ENCODE data around the gene MYBPC1.
A peak's percentile ranks its signal among the peaks of the same experiment; 100 is the strongest.

The MYBPC1 gene

GRCh38 chr12:101566318-101566717, 28.5 kb upstream of the MYBPC1 start:
- Histone ChIP-seq H3K4me2 (ENCODE audit: insufficient read depth, low read length, poor library complexity, severe bottlenecking) (no peak overlapping the region), H3K79me1 (ENCODE audit: low read depth, low read length) (no peaks in the 10 kb centered on the region), H3K9ac (ENCODE audit: low read depth, low read length, poor library complexity) (no peak overlapping the region), H3K4me3 (ENCODE audit: low read length in 2 of 2) (no peak overlapping the region), H4K8ac (ENCODE audit: low read depth, low read length) (no peak overlapping the region), H4K91ac (ENCODE audit: low read depth, low read length, poor library complexity) (no peak overlapping the region), H2AK5ac (ENCODE audit: low read depth, low read length) (no peak overlapping the region), H2AFZ (ENCODE audit: low read length) (no peak overlapping the region), H3K18ac (ENCODE audit: low read length) (no peak overlapping the region), H2BK12ac (ENCODE audit: low read length) (no peak overlapping the region), H3K4ac (ENCODE audit: low read length) (no peak overlapping the region), H3K36me3 (replicated peaks in 1 of 2; ENCODE audit: control insufficient read depth in 2 of 2, insufficient read depth in 2 of 2, low read length in 2 of 2) (no peaks in the 10 kb centered on the region), H3K27ac (replicated peaks; ENCODE audit: low read length) (no peak overlapping the region), H3K23ac (ENCODE audit: low read depth, low read length, poor library complexity) (no peak overlapping the region), H2BK120ac (ENCODE audit: low read depth, low read length) (no peak overlapping the region), H3K27me3 (ENCODE audit: control insufficient read depth in 3 of 3, insufficient read depth in 3 of 3, low read depth in 1 of 3, low read length in 3 of 3) (peaks cover 0 to 3% (median 0%) of the 10 kb centered on the region in 3 experiments), H2BK5ac (ENCODE audit: low read length) (no peak overlapping the region), H2BK15ac (ENCODE audit: low read length) (no peak overlapping the region), H3K14ac (ENCODE audit: low read length) (no peak overlapping the region), H3K9me3 (replicated peaks in 1 of 2; ENCODE audit: control insufficient read depth in 2 of 2, insufficient read depth in 1 of 2, low read depth in 1 of 2, low read length in 2 of 2) (no peaks in the 10 kb centered on the region), H3K4me1 (ENCODE audit: control insufficient read depth in 2 of 2, insufficient read depth in 1 of 2, low read depth in 1 of 2, low read length in 2 of 2) (peaks cover 0 to 2% of the 10 kb centered on the region in 2 donors)
- DNase-seq (ENCODE audit: low spot score), result peak; percentile 8
- WGBS, 2 donors (ENCODE audit: extremely low coverage in 2 of 2, insufficient read length in 2 of 2, insufficient replicate concordance in 1 of 2), result no CpG with 5 or more reads among the region's 4 CpGs

GRCh38 chr12:101567918-101568317, 26.9 kb upstream of the MYBPC1 start:
- Histone ChIP-seq H3K14ac (ENCODE audit: low read length) (no peak overlapping the region), H4K8ac (ENCODE audit: low read depth, low read length) (no peak overlapping the region), H3K23ac (ENCODE audit: low read depth, low read length, poor library complexity) (no peak overlapping the region), H4K91ac (ENCODE audit: low read depth, low read length, poor library complexity) (no peak overlapping the region), H2BK5ac (ENCODE audit: low read length) (no peak overlapping the region), H2AFZ (ENCODE audit: low read length) (peak overlapping the region; percentile 0), H3K9ac (ENCODE audit: low read depth, low read length, poor library complexity) (no peak overlapping the region), H3K79me1 (ENCODE audit: low read depth, low read length) (no peaks in the 10 kb centered on the region), H3K27ac (replicated peaks; ENCODE audit: low read length) (no peak overlapping the region), H3K9me3 (replicated peaks in 1 of 2; ENCODE audit: control insufficient read depth in 2 of 2, insufficient read depth in 1 of 2, low read depth in 1 of 2, low read length in 2 of 2) (no peaks in the 10 kb centered on the region), H3K4ac (ENCODE audit: low read length) (no peak overlapping the region), H3K18ac (ENCODE audit: low read length) (no peak overlapping the region), H2BK12ac (ENCODE audit: low read length) (no peak overlapping the region), H2AK5ac (ENCODE audit: low read depth, low read length) (no peak overlapping the region), H3K4me1 (ENCODE audit: control insufficient read depth in 2 of 2, insufficient read depth in 1 of 2, low read depth in 1 of 2, low read length in 2 of 2) (peaks cover 0 to 2% of the 10 kb centered on the region in 2 donors), H3K4me2 (ENCODE audit: insufficient read depth, low read length, poor library complexity, severe bottlenecking) (no peak overlapping the region), H3K4me3 (ENCODE audit: low read length in 2 of 2) (no peak overlapping the region), H3K27me3 (ENCODE audit: control insufficient read depth in 3 of 3, insufficient read depth in 3 of 3, low read depth in 1 of 3, low read length in 3 of 3) (peaks cover 0 to 3% (median 0%) of the 10 kb centered on the region in 3 experiments), H2BK120ac (ENCODE audit: low read depth, low read length) (no peak overlapping the region), H3K36me3 (replicated peaks in 1 of 2; ENCODE audit: control insufficient read depth in 2 of 2, insufficient read depth in 2 of 2, low read length in 2 of 2) (no peaks in the 10 kb centered on the region), H2BK15ac (ENCODE audit: low read length) (no peak overlapping the region)
- DNase-seq (ENCODE audit: low spot score), result no peak
- no CpG with 5 or more reads among the region's 4 CpGs for WGBS, 2 donors (ENCODE audit: extremely low coverage in 2 of 2, insufficient read length in 2 of 2, insufficient replicate concordance in 1 of 2)

GRCh38 chr12:101570047-101570446, 24.7 kb upstream of the MYBPC1 start:
- DNase-seq (ENCODE audit: low spot score), result no peak
- H3K14ac ChIP-seq (ENCODE audit: low read length), result no peak overlapping the region
- no peak overlapping the region for H3K23ac ChIP-seq (ENCODE audit: low read depth, low read length, poor library complexity)
- H2BK120ac ChIP-seq (ENCODE audit: low read depth, low read length), result no peak overlapping the region
- no peaks in the 10 kb centered on the region for H3K36me3 ChIP-seq (replicated peaks in 1 of 2; ENCODE audit: control insufficient read depth in 2 of 2, insufficient read depth in 2 of 2, low read length in 2 of 2)
- no peak overlapping the region for H2AK5ac ChIP-seq (ENCODE audit: low read depth, low read length)
- no peak overlapping the region for H4K91ac ChIP-seq (ENCODE audit: low read depth, low read length, poor library complexity)
- H3K9me3 ChIP-seq (replicated peaks in 1 of 2; ENCODE audit: control insufficient read depth in 2 of 2, insufficient read depth in 1 of 2, low read depth in 1 of 2, low read length in 2 of 2), result no peaks in the 10 kb centered on the region
- H3K4me3 ChIP-seq (ENCODE audit: low read length in 2 of 2), result no peak overlapping the region
- no peaks in the 10 kb centered on the region for H3K79me1 ChIP-seq (ENCODE audit: low read depth, low read length)
- no peak overlapping the region for H2BK15ac ChIP-seq (ENCODE audit: low read length)
- H3K4me2 ChIP-seq (ENCODE audit: insufficient read depth, low read length, poor library complexity, severe bottlenecking), result no peak overlapping the region
- H4K8ac ChIP-seq (ENCODE audit: low read depth, low read length), result no peak overlapping the region
- no peak overlapping the region for H2BK5ac ChIP-seq (ENCODE audit: low read length)
- WGBS, 2 donors (ENCODE audit: extremely low coverage in 2 of 2, insufficient read length in 2 of 2, insufficient replicate concordance in 1 of 2), result no CpG with 5 or more reads among the region's 2 CpGs
- H3K4ac ChIP-seq (ENCODE audit: low read length), result no peak overlapping the region
- peaks cover 0 to 3% (median 0%) of the 10 kb centered on the region in 3 experiments for H3K27me3 ChIP-seq (ENCODE audit: control insufficient read depth in 3 of 3, insufficient read depth in 3 of 3, low read depth in 1 of 3, low read length in 3 of 3)
- no peak overlapping the region for H2BK12ac ChIP-seq (ENCODE audit: low read length)
- H3K9ac ChIP-seq (ENCODE audit: low read depth, low read length, poor library complexity), result no peak overlapping the region
- peak overlapping the region; percentile 66 for H2AFZ ChIP-seq (ENCODE audit: low read length)
- no peak overlapping the region for H3K18ac ChIP-seq (ENCODE audit: low read length)
- H3K4me1 ChIP-seq (ENCODE audit: control insufficient read depth in 2 of 2, insufficient read depth in 1 of 2, low read depth in 1 of 2, low read length in 2 of 2), result peaks cover 0 to 2% of the 10 kb centered on the region in 2 donors
- H3K27ac ChIP-seq (replicated peaks; ENCODE audit: low read length), result no peak overlapping the region

- DNase-seq (ENCODE audit: low spot score), result no peak
- H3K4ac ChIP-seq (ENCODE audit: low read length), result no peak overlapping the region
- peaks cover 0 to 3% (median 0%) of the 10 kb centered on the region in 3 experiments for H3K27me3 ChIP-seq (ENCODE audit: control insufficient read depth in 3 of 3, insufficient read depth in 3 of 3, low read depth in 1 of 3, low read length in 3 of 3)
- no peak overlapping the region for H3K4me2 ChIP-seq (ENCODE audit: insufficient read depth, low read length, poor library complexity, severe bottlenecking)
- H3K4me1 ChIP-seq (ENCODE audit: control insufficient read depth in 2 of 2, insufficient read depth in 1 of 2, low read depth in 1 of 2, low read length in 2 of 2), result peaks cover 0 to under 1% of the 10 kb centered on the region in 2 donors
- no CpG with 5 or more reads among the region's 4 CpGs for WGBS, 2 donors (ENCODE audit: extremely low coverage in 2 of 2, insufficient read length in 2 of 2, insufficient replicate concordance in 1 of 2)
- no peak overlapping the region for H4K8ac ChIP-seq (ENCODE audit: low read depth, low read length)
- no peak overlapping the region for H3K4me3 ChIP-seq (ENCODE audit: low read length in 2 of 2)
- no peak overlapping the region for H2AK5ac ChIP-seq (ENCODE audit: low read depth, low read length)
- H2BK12ac ChIP-seq (ENCODE audit: low read length), result no peak overlapping the region
- no peak overlapping the region for H3K14ac ChIP-seq (ENCODE audit: low read length)
- no peak overlapping the region for H4K91ac ChIP-seq (ENCODE audit: low read depth, low read length, poor library complexity)
- no peak overlapping the region for H3K18ac ChIP-seq (ENCODE audit: low read length)
- H3K9me3 ChIP-seq (replicated peaks in 1 of 2; ENCODE audit: control insufficient read depth in 2 of 2, insufficient read depth in 1 of 2, low read depth in 1 of 2, low read length in 2 of 2), result no peaks in the 10 kb centered on the region
- H2BK5ac ChIP-seq (ENCODE audit: low read length), result no peak overlapping the region
- H3K23ac ChIP-seq (ENCODE audit: low read depth, low read length, poor library complexity), result no peak overlapping the region
- no peak overlapping the region for H2BK120ac ChIP-seq (ENCODE audit: low read depth, low read length)
- no peak overlapping the region for H3K27ac ChIP-seq (replicated peaks; ENCODE audit: low read length)
- H3K79me1 ChIP-seq (ENCODE audit: low read depth, low read length), result no peaks in the 10 kb centered on the region
- H3K36me3 ChIP-seq (replicated peaks in 1 of 2; ENCODE audit: control insufficient read depth in 2 of 2, insufficient read depth in 2 of 2, low read length in 2 of 2), result no peaks in the 10 kb centered on the region
- H2AFZ ChIP-seq (ENCODE audit: low read length), result no peak overlapping the region
- no peak overlapping the region for H2BK15ac ChIP-seq (ENCODE audit: low read length)
- no peak overlapping the region for H3K9ac ChIP-seq (ENCODE audit: low read depth, low read length, poor library complexity)
These were observed 23.7 kb upstream of the MYBPC1 start for GRCh38 chr12:101571105-101571504.

Measured in neuronal stem cell (in vitro differentiated cells).